HPDE6-E6E7 (cell line): ENCODE data around the gene TBX5.

Experiments used
- DNase-seq: peaks from one replicate; pipeline ENCODE4 v3.0.0; 2011; ENCODE audit warnings: missing footprints; ENCODE audit errors: extremely low spot score

Gene TBX5

GRCh38 chr12:114404926-114405518 is 922 bp downstream of the TBX5 start:
- no peak for DNase-seq

- no peak for DNase-seq
These were observed 1.6 kb downstream of the TBX5 start for GRCh38 chr12:114404083-114404925.

GRCh38 chr12:114403690-114404066 is 2.3 kb downstream of the TBX5 start:
- DNase-seq: no peak

DNA sequence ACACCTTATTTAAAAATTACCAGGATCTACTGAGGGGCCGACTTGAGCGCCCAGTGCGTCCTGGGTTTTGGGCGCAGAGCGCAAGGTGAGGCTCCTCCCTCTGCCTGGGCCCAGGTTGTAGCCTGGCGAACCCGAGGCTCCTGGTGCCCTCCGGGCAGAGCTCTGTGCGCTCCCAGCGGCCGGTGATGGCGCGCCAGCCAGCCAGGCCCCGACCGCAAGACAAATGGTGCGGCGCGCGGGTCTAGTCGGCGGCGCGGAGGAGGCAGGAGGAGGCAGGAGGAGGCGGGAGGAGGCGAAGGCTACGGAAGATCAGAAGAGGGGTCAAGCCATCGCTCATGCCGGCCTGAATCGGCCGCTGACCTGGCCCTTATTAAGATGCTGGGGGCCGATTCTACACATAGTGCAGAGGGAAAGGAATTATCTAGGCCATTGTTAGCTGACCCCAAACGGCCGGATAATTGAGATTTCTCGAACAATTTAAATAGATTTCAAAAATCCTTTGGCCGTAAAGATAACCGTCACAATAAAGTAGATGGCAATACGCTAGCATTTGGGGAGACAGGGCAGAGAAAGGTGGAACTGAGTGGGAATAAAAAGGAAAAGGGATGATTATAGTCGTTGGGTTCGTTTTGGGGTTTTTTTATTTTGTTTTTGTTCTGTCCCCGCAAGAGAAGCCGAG is 2.8 kb downstream of the TBX5 start:
- no peak for DNase-seq

GRCh38 chr12:114402084-114402717 is 3.7 kb downstream of the TBX5 start:
- DNase-seq: no peak

DNA sequence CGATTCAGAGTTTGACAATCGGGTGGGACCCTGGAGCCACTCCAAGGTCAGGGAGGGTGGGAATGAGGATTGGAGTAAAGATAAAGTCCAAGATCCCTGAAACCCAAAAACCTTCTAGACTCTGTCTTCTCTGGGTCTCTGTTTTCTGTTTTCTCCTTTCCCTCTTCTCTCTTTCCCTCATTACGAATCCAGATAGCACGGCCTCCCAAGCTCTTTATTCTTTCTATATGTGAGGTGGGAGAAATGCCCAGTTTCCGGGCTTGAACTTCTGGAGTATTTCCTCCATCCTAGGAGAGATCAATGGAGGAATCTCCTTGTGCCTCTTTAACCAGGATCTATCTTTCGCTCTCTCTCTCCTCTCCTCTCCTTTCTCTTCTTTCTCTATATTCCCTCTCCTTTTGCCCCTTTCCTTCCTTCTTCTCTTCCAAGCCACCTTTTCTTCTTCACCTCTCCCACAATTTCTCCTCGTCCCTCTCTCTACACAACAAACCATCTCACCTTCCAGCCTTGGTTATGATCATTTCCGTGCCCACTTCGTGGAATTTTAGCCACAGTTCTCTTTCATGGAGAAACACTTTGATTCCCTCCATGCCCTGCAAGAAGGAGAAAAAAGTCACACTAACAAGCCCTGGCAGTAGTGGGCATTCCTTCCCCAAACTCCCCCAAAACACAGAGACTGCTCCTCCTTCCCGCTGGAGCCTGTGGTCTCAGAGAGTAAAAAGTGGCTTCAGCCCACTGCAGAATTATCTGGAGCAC is 4.4 kb downstream of the TBX5 start:
- DNase-seq: no peak

DNA sequence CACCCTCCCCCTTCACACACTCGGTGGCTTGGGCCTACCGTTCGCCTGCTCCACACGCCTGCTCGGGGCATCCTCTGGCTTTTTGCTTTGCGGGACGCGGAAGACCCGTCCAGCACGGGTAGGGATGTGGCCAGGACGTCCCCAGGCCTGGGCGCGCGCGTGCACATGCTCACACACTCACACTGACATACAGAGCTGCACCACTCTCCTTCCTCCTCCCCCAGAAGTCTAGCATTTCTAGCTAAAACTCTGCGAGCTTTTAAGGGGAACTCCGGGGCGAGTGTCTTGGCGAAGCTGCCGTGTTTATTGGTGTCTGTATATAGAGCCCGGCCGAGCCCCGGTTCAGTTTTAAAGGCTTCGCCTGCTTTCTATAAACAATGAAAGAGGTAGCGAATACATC is 5.0 kb downstream of the TBX5 start:
- no peak for DNase-seq

GRCh38 chr12:114400361-114400811 is 5.6 kb downstream of the TBX5 start:
- DNase-seq: no peak

GRCh38 chr12:114399664-114400211 is 6.2 kb downstream of the TBX5 start:
- no peak for DNase-seq

GRCh38 chr12:114397978-114398881 is 7.7 kb downstream of the TBX5 start:
- DNase-seq: no peak

DNA sequence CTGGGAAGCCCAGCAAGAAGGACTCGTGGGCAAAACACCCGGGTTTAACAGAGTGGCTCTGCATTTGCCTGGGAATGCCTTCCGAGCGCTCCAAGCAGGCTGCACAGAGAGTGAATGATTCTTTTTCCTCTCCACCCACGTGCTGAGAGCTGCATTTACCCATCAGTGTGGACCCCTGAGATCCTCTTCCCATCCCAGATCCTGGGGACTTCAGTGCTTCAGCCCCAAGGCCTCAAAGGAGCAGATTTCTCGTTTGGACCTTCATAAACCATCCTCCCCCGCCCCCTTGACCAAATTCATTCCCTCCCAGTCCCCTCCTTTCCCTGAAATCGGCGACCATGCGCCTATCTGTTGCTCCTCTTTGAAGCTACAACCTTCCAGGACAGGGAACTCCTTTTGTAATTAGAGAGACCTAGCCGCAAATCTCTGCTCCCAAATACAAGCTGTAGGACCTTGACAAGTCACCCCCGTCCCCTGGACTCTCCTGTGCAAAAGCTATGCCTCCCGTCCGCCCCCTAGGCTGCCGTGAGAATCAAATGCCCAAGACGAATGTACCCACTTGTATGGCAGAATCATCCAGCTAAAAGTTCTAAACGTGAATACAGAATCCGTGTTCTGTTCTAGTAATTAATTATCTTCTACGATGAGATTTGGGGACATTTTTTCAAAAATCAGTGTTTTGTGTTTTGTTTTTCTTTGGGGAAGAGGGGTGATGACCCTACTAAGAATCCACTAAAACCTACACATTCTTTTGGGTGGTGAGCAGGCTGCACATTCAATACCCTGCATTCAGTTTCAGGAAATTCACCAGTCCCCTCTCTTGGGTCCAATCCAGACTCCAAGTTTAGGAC is 8.8 kb downstream of the TBX5 start:
- no peak for DNase-seq

DNA sequence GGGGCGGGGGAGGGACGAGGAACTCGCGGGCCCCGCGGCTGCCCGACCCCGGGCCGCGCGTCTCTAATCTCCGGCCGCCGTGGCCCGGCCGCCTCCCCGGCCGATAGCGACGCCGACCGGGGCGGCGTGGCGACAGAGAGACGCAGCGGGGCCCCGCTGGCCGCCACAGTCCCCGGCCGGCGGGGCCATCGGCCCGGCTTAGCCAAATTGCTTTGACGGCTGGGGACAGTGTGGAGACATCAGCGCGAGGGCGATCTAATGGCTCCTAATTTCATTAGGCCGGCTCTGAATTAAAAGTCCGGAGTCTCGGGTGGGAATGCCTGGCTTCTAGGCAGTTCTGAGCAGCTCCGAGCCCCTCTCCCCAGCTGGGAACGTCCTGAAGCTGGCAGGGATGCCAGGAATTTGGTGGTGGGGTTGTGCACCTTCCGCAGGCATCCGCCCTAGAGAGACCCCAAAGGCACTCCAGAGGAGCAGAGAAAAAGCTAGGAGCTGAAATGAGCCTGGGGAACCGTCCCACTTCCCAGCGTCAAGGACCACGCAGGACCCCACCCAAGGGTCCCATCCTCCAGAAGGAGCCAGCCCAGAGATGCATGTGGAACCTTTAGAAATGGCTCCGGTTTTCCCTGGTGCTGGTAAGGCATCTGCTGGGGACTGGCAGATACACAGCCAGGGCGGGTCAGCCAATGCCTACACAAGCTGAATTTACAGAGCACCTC is 9.6 kb downstream of the TBX5 start:
- no peak for DNase-seq

GRCh38 chr12:114395755-114396152 is 10.2 kb downstream of the TBX5 start:
- no peak for DNase-seq

GRCh38 chr12:114395233-114395632 is 10.7 kb downstream of the TBX5 start:
- no peak for DNase-seq

DNA sequence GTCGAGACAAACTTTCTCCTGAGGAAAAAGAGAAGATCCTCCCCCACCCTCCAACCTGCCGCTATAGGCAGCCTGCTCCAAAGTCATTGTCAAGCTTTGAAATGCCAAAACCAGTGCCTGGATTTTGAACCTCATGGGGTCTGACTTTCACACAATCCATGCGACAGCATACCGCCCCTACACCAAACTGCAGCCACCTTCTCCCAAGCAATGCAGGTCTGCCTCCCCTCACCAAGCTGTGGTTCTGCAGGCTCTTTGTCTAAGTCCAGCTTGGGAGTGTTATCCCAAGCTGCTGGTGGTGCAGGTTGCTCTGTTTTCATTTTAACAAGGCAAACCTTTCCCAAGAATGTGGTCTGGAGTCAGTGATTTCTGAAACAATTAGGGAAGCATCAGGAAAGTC is 12.4 kb downstream of the TBX5 start:
- DNase-seq: no peak

GRCh38 chr12:114392909-114393308 is 13.0 kb downstream of the TBX5 start:
- no peak for DNase-seq

- no peak for DNase-seq
These were observed 14.9 kb downstream of the TBX5 start for GRCh38 chr12:114391088-114391487.

DNA sequence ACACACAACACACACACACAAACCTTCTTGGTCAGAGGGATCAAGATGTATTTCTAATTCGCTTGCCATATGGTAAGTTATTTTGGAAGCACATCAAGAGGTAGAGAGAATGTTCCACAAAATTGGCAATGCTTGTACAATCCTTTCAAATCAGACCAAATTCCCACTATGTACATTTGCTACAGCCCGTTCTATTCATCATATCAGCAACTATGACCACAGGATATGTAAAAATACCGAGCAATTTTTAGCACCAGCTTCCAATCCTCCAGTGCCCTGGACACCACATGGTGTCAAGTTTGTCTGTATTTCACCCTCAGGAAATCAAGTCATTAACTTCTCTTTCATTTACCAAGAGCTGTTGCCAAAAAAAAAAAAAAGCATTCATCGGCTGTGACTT is 21.2 kb downstream of the TBX5 start:
- no peak for DNase-seq

GRCh38 chr12:114381177-114381576 is 24.8 kb downstream of the TBX5 start:
- DNase-seq: no peak
